Occipital lobe (tissue), 2 donors: ENCODE measurements around the gene FAM120A. TPM values are rescaled to one million over a fixed set of nuclear protein-coding genes. Genes with fewer than 3 reads are reported as not detected.
"Not testable (repeated sequence)": the region's sequence is repeated elsewhere in the genome, so short reads cannot be mapped to it uniquely, and the experiment has no call there.

ENCODE experiments used
- DNase-seq: peaks from one replicate; lab custom pipeline; 2025; lab: John Stamatoyannopoulos, UW
- total RNA-seq: library from RNA; depleted of rRNA; stranded (reverse); fragments of >200 nt; gene quantifications from one replicate; pipeline ENCODE4 v1.2.3, GENCODE V29; 2014

Gene FAM120A, protein sequence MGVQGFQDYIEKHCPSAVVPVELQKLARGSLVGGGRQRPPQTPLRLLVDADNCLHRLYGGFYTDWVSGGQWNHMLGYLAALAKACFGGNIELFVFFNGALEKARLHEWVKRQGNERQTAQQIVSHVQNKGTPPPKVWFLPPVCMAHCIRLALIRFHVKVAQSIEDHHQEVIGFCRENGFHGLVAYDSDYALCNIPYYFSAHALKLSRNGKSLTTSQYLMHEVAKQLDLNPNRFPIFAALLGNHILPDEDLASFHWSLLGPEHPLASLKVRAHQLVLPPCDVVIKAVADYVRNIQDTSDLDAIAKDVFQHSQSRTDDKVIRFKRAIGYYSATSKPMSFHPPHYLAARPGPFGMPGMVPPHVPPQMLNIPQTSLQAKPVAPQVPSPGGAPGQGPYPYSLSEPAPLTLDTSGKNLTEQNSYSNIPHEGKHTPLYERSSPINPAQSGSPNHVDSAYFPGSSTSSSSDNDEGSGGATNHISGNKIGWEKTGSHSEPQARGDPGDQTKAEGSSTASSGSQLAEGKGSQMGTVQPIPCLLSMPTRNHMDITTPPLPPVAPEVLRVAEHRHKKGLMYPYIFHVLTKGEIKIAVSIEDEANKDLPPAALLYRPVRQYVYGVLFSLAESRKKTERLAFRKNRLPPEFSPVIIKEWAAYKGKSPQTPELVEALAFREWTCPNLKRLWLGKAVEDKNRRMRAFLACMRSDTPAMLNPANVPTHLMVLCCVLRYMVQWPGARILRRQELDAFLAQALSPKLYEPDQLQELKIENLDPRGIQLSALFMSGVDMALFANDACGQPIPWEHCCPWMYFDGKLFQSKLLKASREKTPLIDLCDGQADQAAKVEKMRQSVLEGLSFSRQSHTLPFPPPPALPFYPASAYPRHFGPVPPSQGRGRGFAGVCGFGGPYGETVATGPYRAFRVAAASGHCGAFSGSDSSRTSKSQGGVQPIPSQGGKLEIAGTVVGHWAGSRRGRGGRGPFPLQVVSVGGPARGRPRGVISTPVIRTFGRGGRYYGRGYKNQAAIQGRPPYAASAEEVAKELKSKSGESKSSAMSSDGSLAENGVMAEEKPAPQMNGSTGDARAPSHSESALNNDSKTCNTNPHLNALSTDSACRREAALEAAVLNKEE
- 66.9 TPM for total RNA-seq

DNA sequence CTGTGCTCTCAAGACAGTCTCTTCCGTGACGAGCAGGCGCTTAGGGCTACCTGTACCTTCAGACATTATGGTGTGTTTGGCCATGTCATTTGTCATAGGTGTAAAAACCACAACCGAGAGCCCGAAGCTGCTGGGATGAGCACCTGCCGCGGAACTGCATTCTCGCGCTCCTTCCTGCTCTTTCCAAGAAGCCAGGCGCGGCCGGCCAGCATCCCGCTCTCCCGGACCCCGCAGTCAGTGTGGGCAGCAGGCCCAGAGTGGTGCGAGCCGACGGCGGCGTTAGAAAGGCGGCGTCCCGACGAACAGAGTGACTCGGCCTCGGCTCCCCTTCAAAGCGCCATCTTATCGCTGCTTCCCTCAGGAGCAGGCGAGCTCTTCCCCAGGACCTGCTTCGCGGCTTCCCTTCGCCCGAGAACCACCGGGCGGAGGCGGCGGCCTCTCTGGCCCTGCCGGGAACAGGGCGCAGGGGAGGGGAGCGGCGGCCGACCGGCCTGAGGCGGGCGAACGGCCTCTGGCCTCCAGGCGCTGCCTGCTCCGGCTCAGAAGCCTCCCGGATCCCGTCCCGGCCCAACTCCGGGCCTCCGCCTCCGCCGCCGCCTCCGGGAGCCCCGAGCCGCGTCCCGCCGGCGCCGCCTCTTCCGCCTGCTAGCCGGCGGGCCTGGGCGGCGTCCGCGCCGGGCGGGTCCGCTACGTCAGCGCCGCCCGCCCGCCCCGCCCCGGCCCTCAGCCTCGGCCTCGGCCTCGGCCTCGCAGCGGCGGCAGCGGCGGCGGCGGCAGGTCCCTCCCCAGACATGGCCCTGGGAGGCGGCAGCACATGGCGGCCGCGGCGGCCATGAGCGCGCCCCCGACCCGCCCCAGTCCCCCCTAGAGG, at the start of gene FAM120A:
TSS of gene FAM120A (plus strand) at position 741 of the 871 bp plus-strand sequence. CDS start 231 bp downstream, outside the sequence.
- DNase-seq = peak; percentile 56

DNA sequence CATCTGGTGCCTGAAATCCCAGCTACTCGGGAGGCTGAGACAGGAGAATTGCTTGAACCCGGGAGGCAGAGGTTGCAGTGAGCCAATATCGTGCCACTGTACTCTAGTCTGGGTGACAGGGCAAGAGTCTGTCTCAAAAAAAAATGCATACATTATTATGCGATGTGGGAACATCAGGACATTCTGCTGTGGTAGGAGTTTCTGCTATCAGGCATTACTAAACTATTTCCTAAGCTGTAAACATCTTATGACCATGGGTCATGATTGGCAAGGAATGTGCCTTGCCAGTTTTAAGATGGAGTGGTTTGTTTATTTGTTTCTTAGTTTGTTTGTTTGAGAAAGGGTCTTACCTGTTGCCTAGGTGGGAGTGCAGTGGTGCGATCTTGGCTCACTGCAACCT, 45.1 kb upstream of the FAM120A start:
- DNase-seq = no peak

DNA sequence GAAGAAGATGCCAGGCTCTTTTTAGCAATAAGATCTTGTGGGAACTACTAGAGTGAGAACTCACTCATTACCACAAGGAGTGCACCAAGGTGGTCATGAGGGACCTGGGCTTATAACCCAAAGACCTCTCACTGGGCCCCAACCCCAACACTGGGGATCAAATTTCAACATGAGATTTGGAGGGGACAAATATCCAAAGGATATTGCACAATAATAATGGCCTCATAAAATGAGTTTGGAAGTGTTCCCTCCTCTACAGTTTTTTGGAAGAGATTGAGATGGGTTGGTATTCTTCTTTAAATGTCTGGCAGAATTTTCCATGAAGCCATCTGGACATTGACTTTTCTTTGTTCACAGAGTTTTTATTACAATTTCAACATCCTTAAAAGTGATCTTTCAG, 38.0 kb upstream of the FAM120A start:
- DNase-seq = no peak

DNA sequence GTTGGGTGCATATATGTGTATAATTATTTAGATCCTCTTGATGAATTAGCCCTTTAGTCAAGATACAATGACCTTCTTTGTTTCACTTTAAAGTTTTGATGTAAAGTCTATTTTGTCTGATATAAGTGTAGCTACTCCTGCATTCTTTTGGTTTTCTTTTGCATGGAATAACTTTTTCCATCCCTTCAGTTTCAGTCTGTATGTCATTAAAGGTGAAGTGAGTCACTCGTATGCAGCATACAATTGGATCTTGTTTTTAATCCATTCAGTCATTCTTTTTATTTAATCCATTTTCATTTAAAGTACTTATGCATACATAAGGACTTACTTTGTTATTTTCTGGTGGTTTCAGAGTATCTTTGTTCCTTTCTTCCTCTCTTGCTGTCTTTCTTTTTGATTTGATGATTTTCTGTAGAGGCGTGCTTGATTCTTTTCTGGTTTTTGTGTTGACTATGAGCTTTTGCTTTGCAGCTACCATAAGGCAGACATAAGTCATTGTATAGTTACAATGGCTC, 36.3 kb upstream of the FAM120A start:
- no peak for DNase-seq

DNA sequence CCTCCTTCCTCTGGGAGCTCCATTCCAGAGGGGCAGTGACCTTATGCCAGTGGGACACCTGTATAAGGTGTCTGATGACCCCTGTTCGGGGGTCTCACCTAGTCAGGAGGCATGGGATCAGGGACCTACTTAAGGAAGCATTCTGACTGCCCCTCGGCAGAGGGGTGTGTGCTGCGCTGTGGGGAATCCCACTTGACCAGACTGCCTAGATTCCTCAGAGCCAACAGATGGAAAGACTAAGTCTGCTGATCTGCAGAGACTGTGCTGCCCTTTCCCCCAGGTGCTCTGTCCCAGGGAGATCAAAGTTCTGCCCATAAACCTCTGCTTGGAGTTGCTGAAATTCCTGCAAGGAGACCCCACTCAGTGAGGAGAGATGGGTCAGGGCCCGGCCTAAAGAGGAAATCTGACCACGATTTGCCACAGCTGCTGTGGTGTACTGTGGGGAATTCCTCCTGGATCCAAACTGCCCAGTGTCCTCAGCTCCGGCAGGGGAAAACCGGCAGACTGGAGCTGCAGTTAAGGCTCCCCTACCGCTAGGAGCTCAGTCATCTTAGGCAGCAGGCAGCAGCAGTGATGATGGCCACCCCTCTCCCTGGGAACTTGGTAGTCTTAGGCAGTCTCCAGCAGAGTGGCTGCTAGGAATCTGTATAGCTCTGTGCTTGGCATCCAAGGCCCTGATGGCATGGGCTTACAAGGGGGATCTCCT, 34.8 kb upstream of the FAM120A start:
- DNase-seq = no peak

DNA sequence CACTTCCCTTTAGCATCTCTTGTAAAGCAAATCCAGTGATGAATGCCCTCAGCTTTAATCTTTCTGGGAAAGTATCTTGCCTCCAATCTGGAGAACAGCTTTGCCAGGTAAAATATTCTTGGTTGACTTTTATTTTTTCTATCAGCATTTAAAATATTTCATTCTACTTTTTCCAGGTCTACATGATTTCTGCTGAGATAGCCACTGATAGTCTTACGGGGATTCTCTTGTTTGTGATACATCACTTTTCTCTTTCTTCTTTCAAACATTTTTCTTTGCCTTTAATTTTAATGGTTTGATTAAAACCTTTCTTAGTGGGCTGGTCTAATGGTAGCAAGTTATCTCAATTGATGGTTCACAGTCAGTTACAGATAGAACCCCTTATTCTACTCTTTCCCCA, 33.9 kb upstream of the FAM120A start:
- DNase-seq = no peak

DNA sequence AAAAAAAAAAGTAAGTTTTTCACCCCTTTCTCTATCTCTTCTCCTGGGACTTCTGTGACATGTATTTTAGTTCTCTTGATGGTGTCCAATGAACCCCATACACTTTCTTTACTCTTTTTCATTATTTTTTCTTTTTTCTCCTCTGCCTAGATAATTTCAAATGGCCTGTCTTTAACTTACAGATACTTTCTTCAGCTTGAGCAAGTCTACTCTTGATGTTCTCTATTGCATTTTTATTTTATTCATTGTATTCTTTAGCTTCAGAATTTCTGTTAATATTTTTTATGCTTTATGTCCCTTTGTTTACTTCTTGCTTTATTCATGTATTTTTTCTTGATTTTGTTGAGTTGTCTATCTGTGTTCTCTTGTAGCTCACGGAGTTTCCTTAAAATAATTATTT, 32.5 kb upstream of the FAM120A start:
- no peak for DNase-seq

DNA sequence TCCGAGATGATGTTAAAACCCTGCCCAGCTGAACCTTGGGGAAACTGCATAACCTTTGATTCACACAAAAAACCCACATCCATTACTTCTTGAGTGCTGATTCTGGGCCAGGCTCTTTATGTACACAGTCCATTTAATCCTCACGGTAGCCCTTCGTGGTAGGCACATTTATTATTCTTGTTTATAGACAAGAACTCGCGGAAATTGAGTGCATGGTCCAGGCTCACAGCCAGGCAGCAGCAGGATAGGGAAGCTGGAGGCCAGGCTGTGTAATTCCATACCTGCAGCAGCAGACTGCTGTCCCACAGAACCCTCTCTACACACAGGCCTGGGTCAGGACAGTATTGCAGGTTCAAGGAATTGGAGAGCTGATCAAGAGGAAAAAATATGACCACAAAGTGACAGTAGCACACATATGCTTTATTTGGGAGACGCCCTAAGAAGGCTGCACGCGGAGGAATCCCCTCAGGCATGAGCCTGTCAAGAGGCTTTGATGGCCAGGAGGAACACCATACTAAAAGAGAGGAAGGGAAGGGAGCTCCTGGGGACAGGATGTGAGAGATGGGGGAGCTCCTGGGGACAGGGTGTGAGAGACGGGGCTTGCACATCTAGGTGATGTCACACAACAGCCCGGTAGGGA, 28.4 kb upstream of the FAM120A start:
- no peak for DNase-seq

DNA sequence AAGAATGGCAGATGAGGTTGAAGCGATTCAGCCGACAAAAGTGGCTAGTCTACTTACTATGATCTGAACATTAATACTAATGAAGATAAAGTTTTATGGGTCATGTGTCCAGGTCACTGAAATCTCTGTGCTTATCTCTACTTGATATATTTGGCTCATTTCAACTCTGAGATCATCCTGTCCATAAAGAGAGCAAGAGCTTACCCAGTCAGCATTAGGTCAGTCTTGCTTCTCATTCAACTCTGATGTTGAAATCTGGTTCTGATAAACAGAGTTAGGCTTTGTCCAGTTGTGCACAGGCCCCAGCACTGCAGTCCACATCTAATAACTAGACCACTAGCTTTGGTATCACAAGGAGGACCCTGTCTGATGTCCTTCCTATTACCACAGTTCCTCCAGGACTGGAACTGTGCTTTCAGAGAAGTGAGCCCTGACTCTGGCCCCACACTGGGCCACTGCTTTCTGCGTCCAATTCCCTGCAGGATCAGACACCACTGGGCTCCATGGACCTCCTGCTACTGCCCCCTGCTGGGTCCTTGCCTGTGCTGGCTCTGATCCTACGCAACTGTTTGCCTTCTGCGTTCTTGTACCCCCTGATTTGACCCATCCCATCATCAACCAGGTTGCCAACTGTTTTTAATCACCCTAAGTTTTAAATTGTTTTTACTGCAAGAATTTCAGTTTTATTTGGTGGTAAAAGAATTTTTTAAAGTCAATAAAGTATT, 23.7 kb upstream of the FAM120A start:
- no peak for DNase-seq

DNA sequence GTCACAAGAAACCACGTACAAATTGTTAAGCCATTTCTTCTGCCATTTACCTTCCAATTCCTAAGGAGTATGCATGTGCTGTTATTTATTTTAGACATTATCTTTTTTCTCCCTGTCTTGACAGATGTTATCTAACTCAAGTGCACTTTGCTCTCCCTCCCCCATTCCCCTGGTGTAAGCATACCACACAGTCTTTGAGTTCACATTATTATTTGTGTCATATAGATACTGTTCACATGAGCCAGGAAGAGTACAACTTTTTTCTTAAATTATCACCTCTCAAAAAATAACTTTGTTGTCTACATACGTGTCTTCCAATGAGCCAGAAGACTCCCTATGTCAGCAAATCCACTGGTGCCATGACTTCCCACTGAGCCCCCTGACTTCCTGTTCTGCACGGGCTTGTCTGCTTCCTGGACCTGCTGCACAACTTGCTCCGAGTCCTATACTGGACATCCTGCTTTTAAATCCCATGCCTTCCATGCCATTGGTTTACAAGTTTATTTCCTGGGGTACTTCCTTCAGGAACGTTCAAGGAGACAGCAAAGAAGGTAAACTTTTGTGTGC, 19.9 kb upstream of the FAM120A start:
- DNase-seq = no peak

DNA sequence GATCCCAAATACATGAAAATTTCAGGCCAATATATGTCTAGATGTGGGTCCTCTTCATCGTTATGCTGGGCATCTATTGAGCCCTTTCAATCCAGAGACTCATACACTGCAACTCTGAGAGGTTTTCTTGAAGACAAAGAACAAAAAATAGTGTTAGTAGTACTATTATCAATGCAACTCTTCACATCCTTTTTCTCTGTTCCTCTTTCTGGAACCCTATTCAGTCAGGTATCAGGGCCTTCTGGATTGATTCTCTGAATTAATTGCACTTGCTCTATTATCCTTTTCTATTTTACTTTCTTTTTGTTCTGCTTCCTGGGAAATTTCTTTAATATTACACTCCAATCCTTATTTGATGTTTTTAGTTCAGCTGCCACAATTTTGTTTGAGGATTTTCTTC, 18.5 kb upstream of the FAM120A start:
- DNase-seq = no peak

DNA sequence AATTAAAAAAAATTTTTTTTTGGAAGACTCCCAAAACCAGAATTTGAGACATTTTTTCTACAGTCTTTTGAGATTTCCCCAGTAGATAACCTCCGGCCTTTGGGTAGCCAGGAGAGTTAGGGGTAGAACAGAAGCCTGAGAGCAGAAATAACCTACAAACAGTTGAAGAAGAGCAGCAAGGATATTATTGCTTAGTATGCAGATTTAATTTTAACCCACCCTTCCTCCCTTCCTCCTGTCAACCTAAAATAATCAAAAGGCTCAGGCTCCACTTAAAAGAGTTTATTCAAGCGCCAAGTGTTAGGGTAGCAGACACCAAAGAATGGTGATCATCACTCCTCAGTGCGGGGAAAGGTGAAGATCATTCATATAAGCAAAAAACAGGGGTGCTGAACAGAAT, 17.4 kb upstream of the FAM120A start:
- DNase-seq = no peak

DNA sequence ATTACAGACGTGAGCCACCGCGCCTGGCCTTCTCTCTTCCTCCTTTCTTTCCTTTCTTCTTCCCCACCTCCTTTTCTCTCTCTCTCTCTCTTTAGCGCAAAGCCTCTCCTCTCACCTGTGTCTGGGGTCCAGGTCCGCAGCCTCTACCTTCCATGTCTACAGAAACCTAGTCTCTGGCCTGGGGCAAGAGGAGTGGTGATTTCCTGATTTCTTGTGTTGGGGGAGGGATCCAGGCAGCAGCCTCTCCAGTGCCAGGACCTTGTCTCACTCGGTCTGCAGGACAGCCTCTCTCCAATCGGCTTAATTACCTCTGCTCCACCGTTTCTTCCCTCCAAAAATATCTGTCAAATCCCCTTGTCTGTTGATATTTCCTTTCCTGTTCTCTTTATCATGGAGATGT, 16.1 kb upstream of the FAM120A start:
- no peak for DNase-seq

DNA sequence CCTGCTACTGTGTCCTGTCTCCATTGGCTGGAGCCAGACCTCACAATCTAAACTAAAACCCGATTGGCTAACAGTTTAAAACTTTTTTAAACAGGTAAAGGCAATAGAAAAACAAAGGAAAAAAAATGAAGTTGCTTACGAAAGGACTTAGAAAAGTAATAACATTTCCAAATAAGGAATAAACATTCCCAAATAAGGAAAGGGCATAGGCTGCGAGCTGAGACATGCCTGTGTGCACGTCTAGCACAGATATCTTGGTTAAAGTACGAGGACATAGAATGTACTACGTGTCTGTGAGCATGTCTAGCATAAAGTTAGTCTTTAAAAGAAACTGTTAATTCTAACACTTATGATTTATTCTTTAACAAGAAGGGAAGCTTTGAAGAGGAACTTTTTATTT, 15.3 kb upstream of the FAM120A start:
- no peak for DNase-seq

DNA sequence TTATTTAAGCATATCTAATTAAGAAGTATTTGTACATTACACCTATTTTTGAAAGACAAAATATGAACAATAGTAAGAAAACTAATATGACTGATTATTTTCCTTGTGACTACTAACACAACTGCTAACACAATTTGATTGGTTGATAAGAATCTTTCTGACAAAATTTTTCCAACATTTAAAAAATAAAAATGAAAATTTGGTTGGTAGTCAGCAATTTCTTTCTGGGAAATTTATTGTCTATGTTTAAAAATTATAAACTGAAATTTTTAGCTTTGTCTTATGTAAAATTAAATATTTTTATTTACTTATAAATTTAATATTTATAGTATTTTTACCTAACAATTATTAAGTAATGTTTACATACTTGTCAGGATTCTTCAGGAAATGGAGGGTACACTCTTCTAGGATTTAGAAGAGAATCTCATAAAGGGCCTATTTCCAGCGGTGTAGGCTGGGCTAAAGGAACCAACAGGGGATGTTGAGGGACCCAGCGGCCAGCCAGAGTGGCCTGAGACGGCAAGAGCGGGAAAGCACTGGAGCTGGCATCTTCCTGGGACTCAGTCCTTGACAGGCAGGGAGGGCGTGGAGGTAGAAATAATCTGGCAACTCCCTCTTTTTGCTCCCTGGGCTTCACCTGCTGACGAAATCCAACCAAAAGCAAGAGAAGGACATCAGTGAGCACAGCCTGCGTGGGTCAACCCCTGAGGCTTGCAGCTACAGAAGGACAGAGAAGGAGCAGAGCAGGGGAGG, 14.7 kb upstream of the FAM120A start:
- DNase-seq = no peak

DNA sequence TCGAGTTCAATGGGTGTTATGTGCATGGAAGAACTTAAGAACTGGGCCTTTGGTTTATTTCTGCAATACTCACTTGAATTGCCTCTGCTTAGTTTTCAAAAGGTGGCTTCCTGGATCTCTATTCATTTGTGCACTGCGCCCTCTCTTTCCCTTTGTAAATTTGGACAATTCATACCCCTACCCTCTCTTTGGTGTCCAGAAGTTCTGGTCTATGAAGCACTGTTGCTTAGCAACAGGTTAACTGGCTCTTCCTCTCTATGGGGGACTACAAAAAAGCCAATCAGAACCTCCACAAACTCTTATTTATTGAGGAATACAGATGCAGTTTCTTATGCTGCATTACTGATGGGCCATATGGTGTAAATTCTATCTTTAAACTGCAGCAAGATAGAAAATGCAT, 13.5 kb upstream of the FAM120A start:
- DNase-seq = no peak

DNA sequence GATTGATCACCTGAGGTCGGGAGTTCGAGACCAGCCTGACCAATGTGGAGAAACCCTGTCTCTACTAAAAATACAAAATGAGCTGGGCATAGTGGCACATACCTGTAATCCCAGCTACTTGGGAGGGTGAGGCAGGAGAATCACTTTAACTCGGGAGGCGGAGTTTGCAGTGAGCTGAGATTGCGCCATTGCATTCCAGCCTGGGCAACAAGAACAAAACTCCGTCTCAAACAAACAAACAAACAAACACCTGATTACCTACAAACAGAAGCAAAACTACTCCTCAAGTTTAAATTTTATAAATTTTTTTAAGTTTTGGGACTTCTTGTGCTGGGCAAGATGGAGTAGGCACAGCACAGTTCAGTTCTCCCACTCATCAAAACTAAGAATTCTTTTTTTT, 12.2 kb upstream of the FAM120A start:
- not testable (repeated sequence) for DNase-seq
